OCI-LY3 (cell line): Measurements from ENCODE around the gene HTT.

ENCODE experiments used
- EZH2phosphoT487 ChIP-seq: fragments of 200-600 bp; shearing (Covaris generic); IDR thresholded peaks from 2 replicates; pipeline ENCODE4 v1.6.1; 2018; ENCODE audit warnings: antibody characterized with exemption, mixed run types, low read depth
- TF ChIP-seq, protein P1 (sequence below): fragments of 200-600, 300-600 bp; sonication (generic); IDR thresholded peaks from 2 replicates; pipeline ENCODE4 v1.5.1; 2014; ENCODE audit warnings: antibody characterized with exemption, low read length, low read depth

- TF ChIP-seq, protein P1, sequence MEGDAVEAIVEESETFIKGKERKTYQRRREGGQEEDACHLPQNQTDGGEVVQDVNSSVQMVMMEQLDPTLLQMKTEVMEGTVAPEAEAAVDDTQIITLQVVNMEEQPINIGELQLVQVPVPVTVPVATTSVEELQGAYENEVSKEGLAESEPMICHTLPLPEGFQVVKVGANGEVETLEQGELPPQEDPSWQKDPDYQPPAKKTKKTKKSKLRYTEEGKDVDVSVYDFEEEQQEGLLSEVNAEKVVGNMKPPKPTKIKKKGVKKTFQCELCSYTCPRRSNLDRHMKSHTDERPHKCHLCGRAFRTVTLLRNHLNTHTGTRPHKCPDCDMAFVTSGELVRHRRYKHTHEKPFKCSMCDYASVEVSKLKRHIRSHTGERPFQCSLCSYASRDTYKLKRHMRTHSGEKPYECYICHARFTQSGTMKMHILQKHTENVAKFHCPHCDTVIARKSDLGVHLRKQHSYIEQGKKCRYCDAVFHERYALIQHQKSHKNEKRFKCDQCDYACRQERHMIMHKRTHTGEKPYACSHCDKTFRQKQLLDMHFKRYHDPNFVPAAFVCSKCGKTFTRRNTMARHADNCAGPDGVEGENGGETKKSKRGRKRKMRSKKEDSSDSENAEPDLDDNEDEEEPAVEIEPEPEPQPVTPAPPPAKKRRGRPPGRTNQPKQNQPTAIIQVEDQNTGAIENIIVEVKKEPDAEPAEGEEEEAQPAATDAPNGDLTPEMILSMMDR, result no peak
- TF ChIP-seq EZH2phosphoT487, result no peak
These were observed 55.7 kb downstream of the HTT start for GRCh38 chr4:3130201-3130600.
